ENCODE measurements around the gene RDH12.
A peak's percentile ranks its signal among the peaks of the same experiment; 100 is the strongest.
"Not testable (repeated sequence)": the region's sequence is repeated elsewhere in the genome, so short reads cannot be mapped to it uniquely, and the experiment has no call there.

Gene RDH12

DNA sequence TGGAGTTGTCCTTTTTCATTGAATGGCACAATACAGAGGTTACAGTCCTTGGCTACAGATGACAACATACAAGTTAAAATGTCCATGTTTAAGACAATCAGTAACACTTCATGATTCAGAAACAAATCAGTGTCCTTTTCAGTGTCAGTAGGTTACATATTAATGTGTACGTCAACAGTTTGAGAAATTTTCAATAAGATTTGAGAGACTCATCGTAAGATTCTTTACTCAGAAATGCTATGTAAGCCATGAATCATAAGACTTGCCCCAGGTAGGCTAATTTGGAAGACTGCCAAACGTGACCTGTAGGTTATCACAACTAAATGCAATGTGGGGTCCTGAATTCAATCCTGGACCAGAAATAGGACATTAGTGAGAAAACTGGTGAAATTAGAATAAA lies 3.5 kb downstream of the RDH12 start:
- DNase-seq (ENCODE audit: low spot score), result no peak

DNA sequence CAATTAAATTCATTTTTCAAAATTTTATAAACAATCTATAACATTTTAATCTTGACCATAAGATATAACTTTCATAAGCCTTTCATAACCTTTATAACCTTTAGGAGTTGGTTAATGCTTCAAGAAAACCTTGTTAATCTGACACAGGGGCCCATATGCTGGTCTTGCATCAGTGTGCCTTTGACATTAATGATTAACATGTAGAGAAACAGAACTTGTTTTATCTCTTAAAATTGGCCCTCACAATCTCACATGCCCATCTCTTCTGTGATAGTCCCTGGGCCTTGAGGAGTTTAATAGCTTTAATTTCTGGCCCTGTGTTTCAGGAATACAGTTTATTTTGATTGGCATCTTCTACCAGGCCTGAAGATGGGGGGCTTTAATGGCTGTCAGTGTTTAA lies 7.7 kb downstream of the RDH12 start:
- DNase-seq (ENCODE audit: low spot score), result not testable (repeated sequence)

DNA sequence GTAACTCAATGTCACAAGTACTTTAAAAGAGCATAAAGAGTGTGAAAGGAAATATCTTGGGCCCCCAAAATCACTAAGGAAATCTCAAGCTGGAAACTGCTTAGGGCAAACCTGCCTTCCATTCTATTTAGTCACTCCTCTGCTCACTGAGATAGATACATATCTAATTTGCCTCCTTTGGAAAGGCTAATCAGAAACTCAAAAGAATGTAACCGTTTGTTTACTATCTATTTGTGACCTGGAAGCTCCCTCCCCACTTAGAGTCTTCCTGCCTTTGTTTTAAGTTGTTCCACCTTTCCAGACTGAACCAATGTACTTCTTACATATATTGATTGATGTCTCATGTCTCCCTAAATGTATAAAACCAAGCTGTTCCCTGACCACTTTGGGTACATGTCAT lies 8.1 kb downstream of the RDH12 start:
- not testable (repeated sequence) for DNase-seq (ENCODE audit: low spot score)

DNA sequence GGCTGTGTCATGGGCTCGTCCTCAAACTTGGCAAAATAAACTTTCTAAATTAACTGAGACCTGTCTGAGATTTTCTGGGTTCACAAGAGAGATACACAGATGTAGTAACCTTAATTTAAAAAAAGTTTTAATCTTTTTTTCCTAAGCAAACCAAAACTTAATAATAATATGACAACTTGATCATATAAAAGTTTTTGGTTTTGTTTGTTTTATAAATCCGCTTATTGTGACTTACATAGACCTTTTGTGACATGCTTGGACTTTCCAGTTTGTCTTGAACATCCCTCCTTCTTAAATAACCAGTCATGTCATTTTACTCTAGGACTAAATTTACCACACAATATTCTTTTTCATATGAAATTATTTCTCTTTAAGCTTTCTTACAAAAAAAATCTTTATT lies 8.5 kb downstream of the RDH12 start:
- no peak for DNase-seq (ENCODE audit: low spot score)

DNA sequence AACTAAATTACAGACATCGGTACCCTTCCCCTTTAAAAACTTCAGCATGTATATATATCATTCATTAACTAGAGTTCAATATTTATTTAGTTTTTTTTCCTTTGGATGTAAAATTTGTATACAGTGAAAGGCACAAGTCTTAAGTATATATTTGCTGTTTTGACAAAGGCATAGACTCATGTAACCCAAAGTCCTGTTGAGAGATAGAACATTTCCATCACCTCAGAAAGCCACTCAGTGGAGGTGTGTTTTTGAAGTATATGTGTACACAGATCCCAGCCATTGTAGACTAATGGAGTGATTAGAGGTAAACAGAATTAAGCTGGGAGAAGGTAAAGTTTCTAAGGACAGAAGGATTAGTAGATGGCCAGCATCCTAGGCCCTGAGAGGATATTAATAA lies 15.4 kb downstream of the RDH12 start:
- no peak for DNase-seq (ENCODE audit: low spot score)

DNA sequence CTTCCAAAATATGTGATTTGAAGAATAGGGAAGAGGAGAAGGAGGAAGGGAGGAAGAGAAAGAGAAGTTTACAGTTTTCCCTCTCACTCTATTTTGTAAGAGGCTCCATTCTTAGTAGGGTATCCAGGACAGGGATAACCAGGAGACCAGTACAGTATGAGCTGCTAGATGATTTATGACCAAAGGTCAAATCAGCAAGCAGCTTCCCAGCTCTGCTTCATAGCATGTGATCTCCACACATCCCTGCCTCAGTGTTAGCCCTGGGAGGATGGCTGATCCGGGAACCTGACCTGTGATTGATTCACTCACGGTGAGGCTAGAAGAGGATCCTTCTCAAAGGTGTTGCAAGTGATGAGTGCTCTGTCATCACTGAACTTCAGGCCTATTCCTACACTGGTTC lies 16.6 kb downstream of the RDH12 start:
- DNase-seq (ENCODE audit: low spot score), result no peak

DNA sequence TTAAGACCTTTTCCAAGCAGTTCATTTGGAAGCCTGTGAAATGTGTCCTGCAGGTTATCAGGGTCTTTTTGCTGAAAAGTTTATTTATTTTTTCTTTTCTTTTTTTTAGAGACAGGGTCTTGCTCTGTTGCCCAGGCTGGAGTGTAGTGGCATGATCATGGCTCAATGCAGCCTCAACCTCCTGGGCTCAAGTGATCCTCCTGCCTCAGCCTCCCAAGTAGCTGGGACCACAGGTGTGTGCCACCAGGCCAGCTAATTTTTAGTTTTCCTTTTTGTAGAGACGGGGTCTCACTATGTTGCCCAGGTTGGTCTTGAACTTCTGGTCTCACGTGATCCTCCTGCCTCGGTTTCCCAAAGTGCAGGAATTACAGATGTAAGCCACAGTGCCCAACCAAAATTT lies 17.7 kb downstream of the RDH12 start:
- not testable (repeated sequence) for DNase-seq (ENCODE audit: low spot score)

DNA sequence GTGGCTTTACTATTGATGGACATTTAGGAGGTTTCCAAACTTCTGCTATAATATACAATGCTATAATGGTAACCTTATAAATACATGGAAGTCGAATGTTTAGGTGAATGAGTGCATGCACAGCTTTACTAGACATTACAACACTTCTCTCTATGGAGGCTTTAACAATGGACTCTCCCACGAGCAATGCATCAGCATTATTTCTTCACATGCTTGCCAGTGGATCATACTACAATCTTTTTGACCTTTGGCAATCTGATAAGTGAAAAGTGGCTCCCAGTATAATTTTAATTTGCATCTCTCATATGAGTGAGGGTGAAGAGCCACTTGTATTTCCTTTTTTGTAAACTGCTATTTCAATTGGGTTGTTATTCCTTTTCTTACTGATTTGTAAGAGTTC lies 18.2 kb downstream of the RDH12 start:
- no peak for DNase-seq (ENCODE audit: low spot score)

DNA sequence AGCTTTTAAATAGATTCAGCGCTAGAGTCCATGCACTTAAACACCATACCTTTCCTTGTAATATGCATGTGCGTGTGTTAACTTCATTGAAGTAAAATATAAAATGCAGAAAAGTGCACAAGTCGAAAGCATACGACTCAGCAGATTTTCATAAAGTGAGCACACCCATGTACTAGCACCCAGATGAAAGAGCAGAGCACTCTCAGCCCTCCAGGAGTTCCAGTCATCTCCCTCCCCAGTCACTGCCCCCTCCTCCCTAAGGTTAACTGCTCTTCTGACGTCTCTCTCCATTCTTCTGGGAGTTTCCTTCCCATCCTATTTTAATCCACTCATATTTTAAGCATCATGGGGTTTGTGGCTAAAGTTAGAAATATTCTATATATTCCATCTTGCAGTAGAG lies 20.2 kb downstream of the RDH12 start:
- no peak for DNase-seq (ENCODE audit: low spot score)

DNA sequence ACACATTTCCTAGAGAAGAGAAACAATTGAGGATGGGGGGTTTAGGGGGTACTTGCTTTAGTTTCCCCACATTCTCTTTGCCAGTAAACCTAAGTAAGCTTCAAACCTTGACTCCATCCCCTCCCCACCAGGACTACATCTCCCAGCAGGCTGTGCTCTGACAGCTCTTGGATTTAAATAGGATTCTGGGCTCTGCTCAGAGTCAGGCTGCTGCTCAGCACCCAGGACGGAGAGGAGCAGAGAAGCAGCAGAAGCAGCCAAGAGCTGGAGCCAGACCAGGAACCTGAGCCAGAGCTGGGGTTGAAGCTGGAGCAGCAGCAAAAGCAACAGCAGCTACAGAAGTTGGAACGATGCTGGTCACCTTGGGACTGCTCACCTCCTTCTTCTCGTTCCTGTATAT lies 20.6 kb downstream of the RDH12 start:
- DNase-seq (ENCODE audit: low spot score), result no peak

DNA sequence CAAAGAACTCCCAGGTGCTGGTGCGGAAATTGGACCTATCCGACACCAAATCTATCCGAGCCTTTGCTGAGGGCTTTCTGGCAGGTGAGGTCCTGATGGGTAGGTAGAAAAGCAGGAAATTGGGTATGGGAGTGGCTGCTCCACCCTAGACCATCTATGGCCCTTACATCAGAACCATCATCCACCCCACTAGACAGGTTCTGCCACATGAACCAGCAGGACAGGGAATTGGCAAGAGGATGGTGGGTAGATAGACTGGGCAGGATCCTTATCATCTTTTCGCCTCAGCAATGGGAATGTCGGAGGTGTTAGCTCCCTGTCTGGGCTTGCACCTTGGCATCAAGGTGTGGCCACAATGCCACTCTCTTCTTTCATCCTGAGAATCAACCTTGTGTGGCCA lies 23.5 kb downstream of the RDH12 start:
- no peak for DNase-seq (ENCODE audit: low spot score)

DNA sequence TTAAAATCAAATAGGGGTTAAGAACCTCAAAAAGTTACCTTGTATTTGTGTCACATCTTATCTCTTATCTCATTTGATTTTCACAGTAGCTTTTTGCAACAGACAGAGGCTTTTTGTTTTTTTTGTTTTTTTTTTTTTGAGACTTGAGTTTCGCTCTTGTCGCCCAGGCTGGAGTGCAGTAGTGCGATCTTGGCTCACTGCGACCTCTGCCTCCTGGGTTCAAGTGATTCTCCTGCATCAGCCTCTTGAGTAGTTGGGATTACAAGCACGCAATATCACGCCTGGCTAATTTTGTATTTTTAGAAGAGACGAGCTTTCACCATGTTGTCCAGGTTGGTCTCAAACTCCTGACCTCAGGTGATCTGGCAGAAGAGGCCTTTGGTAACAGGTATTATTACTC lies 25.7 kb downstream of the RDH12 start:
- DNase-seq (ENCODE audit: low spot score), result no peak

DNA sequence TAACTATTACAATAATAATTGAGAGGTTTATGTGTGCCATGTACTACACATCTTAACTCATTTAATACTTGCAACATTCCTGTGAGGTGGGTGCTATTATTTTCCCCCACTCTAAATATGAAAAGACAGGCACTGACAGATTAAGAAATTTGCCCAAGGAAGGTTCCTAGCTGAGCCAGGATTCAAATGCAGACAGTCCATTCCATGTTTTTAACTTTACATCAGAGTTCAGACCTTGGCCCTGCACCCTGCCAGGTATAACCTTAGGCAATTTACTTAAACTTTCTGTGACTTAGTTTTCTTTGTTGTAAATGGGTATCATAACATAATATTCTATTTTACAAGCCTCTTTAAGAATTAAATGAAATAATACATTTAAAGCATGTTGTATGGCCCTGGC lies 26.6 kb downstream of the RDH12 start:
- no peak for DNase-seq (ENCODE audit: low spot score)

DNA sequence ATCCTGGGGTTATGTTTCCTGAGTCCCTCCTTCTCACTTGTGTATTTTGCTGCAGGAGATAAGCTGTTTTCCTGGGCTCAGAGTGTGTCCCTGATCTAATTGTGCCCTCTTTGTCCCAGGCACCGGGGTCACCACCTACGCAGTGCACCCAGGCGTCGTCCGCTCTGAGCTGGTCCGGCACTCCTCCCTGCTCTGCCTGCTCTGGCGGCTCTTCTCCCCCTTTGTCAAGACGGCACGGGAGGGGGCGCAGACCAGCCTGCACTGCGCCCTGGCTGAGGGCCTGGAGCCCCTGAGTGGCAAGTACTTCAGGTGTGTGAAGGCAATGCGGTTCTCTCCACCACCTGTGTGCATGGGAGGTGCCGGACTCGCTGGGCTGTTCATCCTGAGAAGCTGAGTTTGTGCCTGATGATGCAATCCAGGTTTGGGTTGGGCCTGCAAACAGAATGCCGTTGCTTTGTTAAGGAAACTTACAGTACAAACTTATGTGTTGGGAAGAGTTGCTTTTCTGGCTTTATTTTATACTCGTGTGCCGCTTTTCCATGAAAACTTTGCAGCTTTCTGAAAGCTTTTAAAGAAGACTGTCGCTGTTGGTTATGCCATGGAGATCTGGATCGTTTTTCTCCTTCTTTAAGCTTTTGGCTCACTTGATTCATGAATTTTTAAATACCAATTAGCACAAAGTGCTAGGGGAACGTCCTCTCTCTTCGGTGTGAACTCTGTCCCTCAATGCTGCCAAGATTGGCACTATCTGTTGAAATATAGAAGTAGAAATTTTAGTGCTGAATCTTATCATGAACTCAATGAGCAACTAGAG lies 27.6 kb downstream of the RDH12 start:
- DNase-seq (ENCODE audit: low spot score), result no peak

DNA sequence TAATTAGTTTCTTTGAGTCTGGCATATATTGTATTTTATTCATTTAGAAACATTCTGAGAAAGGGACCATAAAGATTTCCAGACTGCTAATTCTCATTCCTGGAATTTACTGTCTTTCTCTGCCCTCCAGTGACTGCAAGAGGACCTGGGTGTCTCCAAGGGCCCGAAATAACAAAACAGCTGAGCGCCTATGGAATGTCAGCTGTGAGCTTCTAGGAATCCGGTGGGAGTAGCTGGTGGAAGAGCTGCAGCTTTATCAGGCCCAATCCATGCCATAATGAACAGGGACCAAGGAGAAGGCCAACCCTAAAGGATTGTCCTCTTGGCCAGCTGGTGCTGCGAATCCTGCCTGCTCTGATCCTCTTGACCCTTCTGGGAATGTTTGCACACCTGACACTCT lies 31.9 kb downstream of the RDH12 start:
- no peak for DNase-seq (ENCODE audit: low spot score)

DNA sequence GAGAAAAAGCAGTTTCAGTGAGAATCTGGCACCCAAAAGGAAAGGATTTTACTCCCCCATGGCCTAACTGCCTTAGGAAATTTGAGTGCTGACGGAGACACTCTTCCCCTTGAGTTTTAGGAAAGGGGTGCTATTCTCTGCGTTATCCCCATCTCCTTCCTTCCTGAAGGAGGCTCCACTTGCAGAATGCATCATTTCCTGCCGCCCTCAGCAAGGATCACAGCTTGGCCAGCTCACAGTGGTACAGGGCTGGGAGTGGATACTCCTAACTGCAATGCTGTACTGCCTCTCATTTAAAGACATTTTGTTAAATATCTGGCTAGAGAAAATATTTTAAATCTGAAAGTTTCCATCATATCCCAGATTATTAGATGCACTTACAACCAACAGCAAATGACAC lies 33.0 kb downstream of the RDH12 start:
- DNase-seq (ENCODE audit: low spot score), result peak; percentile 61

DNA sequence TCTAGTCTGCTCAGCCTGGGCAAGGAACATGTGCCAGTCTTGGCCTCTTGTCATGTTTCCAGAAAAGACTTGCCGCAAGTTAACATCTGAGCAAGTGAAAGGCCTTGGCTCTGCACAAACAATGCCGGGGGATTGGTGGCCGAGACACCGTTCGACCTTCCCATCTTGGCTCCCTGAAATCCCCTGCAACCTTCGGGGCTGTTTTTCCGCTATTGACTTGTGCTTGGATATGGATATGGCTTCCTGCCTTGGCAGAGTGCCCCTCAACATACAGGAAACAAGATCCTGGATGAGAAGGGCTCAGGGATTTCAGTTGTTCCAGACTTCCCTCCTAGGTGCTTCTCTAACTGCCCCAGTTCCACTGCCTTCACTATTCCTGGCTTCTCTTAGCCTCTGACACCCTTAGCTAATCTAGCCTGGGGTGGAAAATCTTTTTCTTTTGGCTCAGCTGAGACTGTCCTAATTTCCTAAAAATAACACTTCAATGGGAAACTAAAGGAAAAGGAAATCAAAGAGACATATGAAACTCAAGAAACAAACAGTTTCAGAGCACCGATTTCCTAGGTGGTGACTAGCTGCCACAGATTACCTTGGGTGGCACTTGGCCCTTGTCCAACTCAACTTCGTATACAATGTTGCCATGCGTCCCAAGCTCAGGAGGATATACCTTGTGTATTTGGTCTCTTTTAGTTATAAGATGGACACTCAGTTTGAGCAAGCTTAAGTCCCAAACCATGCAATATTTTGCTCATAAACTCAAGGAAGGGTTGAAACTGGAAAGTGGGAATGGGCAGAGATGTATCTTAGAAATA lies 33.9 kb downstream of the RDH12 start:
- peak; percentile 12 for DNase-seq (ENCODE audit: low spot score)

DNA sequence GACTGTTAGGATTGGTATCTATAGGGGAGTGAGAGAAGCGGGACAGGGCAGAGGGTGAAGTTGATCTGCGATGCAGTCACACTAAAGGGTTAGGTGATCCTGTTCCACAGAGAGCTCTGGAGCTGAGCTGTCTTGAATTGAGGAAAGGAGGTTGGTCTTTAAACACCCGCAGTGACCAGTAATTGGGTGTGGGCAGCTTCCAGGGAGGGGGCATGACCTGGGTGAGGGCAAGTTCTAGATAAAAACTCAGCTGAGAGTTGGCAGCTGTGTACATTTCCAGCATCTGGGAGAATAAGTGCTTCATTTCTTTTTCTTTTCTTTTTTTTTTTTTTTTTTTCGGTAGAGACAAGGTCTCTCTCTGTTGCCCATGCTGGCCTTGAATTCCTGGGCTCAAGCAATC lies 35.1 kb downstream of the RDH12 start:
- DNase-seq (ENCODE audit: low spot score), result no peak

DNA sequence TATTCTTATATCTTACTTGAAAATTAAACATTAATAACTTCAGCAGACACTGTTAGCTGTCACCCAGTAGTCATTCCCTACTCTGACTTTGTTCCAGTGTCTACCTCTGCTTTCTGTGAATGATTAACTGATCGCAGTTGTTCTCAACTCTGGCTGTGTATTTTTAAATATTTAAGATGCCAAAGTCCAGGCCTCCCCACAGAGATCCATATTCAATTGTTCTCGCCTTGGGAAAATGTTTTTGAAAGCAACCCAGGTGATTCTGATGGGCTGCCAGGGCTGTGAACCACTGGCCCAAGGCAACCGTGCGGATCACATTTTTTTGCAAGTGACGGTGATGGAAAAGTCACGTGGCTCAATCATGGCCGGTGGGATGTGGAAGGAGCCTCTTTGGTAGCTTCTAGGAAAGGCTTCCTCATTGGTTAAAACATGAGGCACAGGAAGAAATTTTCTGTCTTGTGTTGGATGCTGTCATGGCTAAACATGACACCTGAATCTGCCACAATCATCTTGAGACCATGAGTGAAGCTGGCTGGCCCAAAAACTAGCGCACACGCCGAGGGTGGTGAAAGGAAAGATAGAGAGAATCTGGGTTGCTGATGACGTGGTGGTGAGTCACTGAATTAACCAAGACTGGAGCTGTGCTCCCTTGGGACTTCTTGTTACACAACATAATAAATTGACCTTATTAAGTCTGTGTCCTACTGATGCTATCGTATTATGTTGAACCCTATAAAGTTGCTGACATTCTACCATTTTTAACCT lies 37.2 kb downstream of the RDH12 start:
- DNase-seq (ENCODE audit: low spot score), result no peak

DNA sequence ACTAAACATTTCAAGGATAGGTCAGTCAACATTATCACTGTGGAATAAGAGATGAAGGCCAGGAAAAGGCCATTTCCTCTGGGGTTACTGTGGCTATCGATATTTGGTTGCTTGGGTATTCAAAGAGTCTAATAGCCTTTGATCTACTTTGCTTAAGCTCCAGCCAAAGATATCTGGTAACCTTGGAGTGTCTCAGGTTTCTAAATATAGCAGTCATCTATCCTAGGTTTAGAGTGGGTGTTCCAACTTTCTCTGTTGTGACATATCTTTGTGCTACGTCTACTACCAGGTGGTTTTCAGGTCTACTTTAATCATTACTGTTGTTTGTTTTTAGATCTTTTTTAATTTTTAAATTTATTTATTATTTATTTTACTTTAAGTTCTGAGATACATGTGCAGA lies 42.4 kb downstream of the RDH12 start:
- DNase-seq (ENCODE audit: low spot score), result no peak

DNA sequence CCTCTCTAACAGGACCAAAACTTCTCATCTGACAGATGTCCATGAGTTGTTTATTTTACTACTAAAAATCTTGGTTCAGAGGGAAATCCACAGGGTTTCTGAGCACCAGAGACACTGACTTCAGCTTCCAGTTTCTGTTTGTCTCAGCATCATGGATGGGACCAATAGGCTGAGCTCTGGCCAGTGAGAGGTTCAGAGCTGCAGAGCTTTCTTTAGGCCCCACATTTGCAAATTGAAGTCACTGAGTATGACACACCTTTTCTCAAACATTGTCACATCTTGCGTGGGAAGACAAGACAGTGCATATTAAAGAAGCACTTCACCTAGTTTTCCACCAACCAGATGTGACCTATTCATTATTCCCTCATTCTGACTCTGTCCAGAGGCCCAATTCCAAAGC lies 45.2 kb downstream of the RDH12 start:
- DNase-seq (ENCODE audit: low spot score), result no peak

DNA sequence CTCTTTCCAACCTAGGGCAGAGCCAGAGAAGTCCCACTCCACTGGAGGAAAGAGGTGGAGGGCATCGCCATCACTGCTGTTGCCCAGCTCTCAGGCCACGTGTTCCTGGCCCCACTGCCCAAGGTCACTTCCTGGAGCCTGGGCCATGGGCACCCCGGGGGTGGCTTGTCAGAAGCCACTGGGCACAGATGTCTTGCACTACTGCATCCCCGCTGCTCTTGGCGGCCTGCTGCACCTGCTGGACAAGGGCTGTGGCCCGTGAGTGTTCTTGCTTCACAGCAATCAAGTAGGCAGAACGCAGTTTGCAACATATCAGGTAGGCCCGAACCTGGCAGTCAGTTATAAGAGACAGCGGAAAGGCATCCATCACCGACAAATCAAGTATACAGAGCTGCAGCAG lies 46.6 kb downstream of the RDH12 start:
- no peak for DNase-seq (ENCODE audit: low spot score)
